A673 (cell line): ENCODE data around the gene GPR137. TPM values are rescaled to one million over a fixed set of nuclear protein-coding genes. Genes with fewer than 3 reads are reported as not detected.

Experiments used
- BruUV-seq: library from RNA; stranded (reverse); fragments of 400-500 nt; replicated peaks from 2 replicates; lab custom pipeline; 2021; lab: Mats Ljungman, UMichigan
- CTCF ChIA-PET: fragments of 300-600 bp; sonication (Branson Sonifier 250); formaldehyde crosslinking; loops from one replicate; lab custom pipeline; 2022; ENCODE audit warnings: antibody characterized with exemption; lab: Charles Lee
- POLR2A ChIA-PET: fragments of 300-600 bp; sonication (Branson Sonifier 250); formaldehyde crosslinking; loops from one replicate; lab custom pipeline; 2022; ENCODE audit warnings: antibody characterized with exemption; ENCODE audit not compliant: low non-redundant PET; lab: Charles Lee
- DNase-seq: peaks from one replicate; pipeline ENCODE4 v3.0.0-alpha.2; 2015; ENCODE audit warnings: low spot score
- H3K27ac ChIP-seq: fragments of 200-600 bp; sonication (generic); 2 replicates; pipeline ENCODE4 v1.5.1; 2016; ENCODE audit warnings: mixed run types, low read depth, mild to moderate bottlenecking, mixed read lengths, antibody characterized with exemption, low read length; ENCODE audit not compliant: poor library complexity, severe bottlenecking
- H3K27me3 ChIP-seq: fragments of 200-600 bp; sonication (generic); replicated peaks from 2 replicates; pipeline ENCODE4 v1.6.1; 2017; ENCODE audit warnings: mixed run types, low read depth, mild to moderate bottlenecking, mixed read lengths, antibody characterized with exemption, low read length; ENCODE audit not compliant: insufficient read depth, poor library complexity
- H3K36me3 ChIP-seq: fragments of 200-600 bp; sonication (generic); 2 replicates; pipeline ENCODE4 v1.6.1; 2016; ENCODE audit warnings: mixed run types, mild to moderate bottlenecking, mixed read lengths, antibody characterized with exemption, low read length; ENCODE audit not compliant: insufficient read depth, poor library complexity, severe bottlenecking
- H3K4me1 ChIP-seq: fragments of 200-600 bp; sonication (generic); 2 replicates; pipeline ENCODE4 v1.6.1; 2017; ENCODE audit warnings: mixed run types, mild to moderate bottlenecking, mixed read lengths, antibody characterized with exemption, low read length; ENCODE audit not compliant: insufficient read depth, poor library complexity, severe bottlenecking
- H3K4me3 ChIP-seq: fragments of 200-600 bp; sonication (generic); 2 replicates; pipeline ENCODE4 v1.5.1; 2016; ENCODE audit warnings: low read depth, mixed run types, mild to moderate bottlenecking, mixed read lengths, low read length; ENCODE audit not compliant: poor library complexity, severe bottlenecking
- H3K9me3 ChIP-seq: fragments of 200-600 bp; sonication (generic); 2 replicates; pipeline ENCODE4 v1.6.1; 2016; ENCODE audit warnings: mixed run types, low read depth, mild to moderate bottlenecking, mixed read lengths, antibody characterized with exemption, low read length; ENCODE audit not compliant: poor library complexity, severe bottlenecking
- CTCF ChIP-seq: fragments of 300-800, 200-600 bp; sonication (generic); conservative IDR thresholded peaks from 2 replicates; pipeline ENCODE4 v1.5.1; 2017; ENCODE audit warnings: low read depth, mild to moderate bottlenecking, antibody characterized with exemption, low read length, moderate library complexity, mixed read lengths
- EZH2 ChIP-seq: fragments of 200-600 bp; sonication (generic); IDR thresholded peaks from 2 replicates; pipeline ENCODE4 v1.6.1; 2017; ENCODE audit warnings: borderline replicate concordance, low read depth, mild to moderate bottlenecking, mixed read lengths, antibody characterized with exemption, low read length; ENCODE audit not compliant: poor library complexity, severe bottlenecking
- intact Hi-C: fragments of 100-400 bp; cut with micrococcal nuclease; formaldehyde crosslinking; loops from one replicate; pipeline ENCODE4 v1.10.0; 2022; ENCODE audit not compliant: unreplicated experiment
- total RNA-seq: library from RNA; stranded (reverse); gene quantifications from 2 replicates; pipeline ENCODE4 v1.2.3, GENCODE V29; 2021

Gene GPR137
- total RNA-seq, 1 experiment from 2014 or later, result 47.9 TPM

DNA sequence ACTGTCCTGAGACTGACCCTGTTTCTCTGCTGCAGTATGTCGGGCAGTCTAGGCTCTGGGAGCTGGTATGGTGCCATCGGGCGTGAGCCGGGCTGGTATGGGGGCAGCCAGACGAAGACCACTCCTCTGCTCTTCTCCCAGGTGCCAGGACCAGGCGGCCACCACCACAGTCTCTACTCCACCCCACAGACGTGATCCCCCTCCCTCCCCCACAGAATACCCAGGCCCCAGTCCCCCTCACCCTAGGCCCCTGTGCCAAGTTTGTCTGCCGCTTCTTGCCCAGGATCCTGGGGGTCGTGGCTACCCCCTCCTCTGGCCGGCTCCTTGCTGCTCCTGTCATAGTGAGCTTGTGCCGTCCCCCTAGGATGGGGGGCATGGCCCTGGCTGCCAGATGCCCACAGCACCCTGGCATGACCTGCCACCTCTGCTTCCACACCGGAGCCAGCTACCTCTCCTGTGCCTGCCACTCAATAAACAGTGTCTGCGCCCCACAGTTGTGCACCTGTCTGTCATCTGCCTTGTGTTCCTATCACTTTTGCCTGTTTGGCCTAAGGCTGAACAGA, 3.4 kb downstream of the GPR137 start:
- CTCF ChIA-PET, result interaction anchor here (0.6 kb wide), 1 partner anchor 68 kb away, joined by 4 read pairs; no protein-coding TSS in a partner anchor
- Histone ChIP-seq H3K9me3 (no peaks in the 10 kb centered on the region), H3K27ac (no peak overlapping the region), H3K4me1 (peaks cover 18% of the 10 kb centered on the region), H3K27me3 (peaks cover 35% of the 10 kb centered on the region), H3K4me3 (no peak overlapping the region), H3K36me3 (no peaks in the 10 kb centered on the region)
- TF ChIP-seq EZH2 (no peak), CTCF (no peak)
- POLR2A ChIA-PET, result no interaction called here
- intact Hi-C loops, result no loop called here
- BruUV-seq, result no TSS peak
- no peak for DNase-seq

DNA sequence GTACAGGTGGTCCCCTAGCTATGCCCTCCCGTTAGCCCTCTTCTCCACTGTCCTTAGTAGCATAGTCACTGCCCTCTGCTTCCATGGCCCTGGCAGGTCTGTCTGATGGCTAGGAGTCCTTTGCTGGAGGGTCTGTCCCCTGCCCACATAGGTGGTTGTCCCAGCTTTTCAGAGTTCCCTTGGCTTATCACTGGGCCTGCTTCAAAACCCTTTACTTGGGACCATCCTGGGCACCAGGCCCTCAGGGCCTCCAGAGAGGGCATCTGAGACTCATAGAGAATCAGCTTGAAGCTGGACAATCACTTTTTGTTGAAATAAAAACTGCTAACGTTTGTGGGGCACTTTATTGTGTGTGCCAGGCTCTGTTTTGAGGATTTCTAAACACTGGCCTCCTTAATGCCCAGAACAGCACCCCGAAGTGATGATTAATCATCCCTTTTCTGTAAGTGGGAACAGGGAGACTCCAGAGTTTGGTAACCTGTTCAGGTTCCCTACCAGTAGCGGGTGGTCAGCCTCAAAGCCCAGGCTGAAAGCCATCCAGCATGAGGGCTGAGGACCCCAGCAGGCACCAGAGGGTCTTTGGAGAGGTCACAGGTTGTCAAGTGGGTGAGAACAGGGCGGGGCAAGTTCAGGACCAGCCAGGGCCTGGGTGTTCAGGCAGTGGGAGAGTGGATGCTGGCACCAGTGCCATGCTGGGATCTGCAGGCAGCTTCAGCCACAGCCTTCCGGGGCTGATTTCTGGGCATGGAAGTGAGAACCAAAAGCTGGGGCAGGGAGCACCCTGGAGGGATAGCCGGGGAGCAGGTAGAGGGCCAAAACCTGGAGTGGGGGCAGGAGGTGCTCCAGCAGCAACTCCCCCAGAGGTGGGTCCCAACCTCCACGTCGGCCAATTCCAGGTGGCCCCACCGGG, 5.0 kb downstream of the GPR137 start:
- no peak for DNase-seq
- ChIA-PET CTCF (interaction anchor here (1.5 kb wide), 1 partner anchor 10 kb away, joined by 5 read pairs; no protein-coding TSS in a partner anchor), POLR2A (no interaction called here)
- Histone ChIP-seq H3K4me3 (no peak overlapping the region), H3K4me1 (peaks cover 18% of the 10 kb centered on the region), H3K27ac (no peak overlapping the region), H3K27me3 (peaks cover 35% of the 10 kb centered on the region), H3K9me3 (no peaks in the 10 kb centered on the region), H3K36me3 (no peaks in the 10 kb centered on the region)
- no peak for TF ChIP-seq EZH2
- no peak for TF ChIP-seq CTCF
- intact Hi-C loops, result no loop called here
- no TSS peak for BruUV-seq

- CTCF ChIA-PET, result interaction anchor here (1.5 kb wide), 1 partner anchor 10 kb away, joined by 5 read pairs; no protein-coding TSS in a partner anchor
- Histone ChIP-seq H3K4me3 (peak within 1 kb of the TSS; percentile 46), H3K27ac (no peak within 1 kb of the TSS), H3K27me3 (peaks cover 35% of the 10 kb centered on the region), H3K9me3 (no peaks in the 10 kb centered on the region), H3K4me1 (peaks cover 12% of the 10 kb centered on the region), H3K36me3 (no peaks in the 10 kb centered on the region)
- no peak for DNase-seq
- POLR2A ChIA-PET, result no interaction called here
- intact Hi-C loops, result no loop called here
- BruUV-seq, result no TSS peak
- TF ChIP-seq EZH2 (no peak), CTCF (no peak)
These were observed 5.7 kb downstream of the GPR137 start, which contains the start of gene KCNK4 for GRCh38 chr11:64291262-64291751. Gene KCNK4, plus strand, starts transcription at chr11:64291302. Its CDS starts 1,717 bp downstream, at chr11:64293019.
